Chondrocyte (in vitro differentiated cells): Measurements from ENCODE around the gene GIGYF2. TPM values are rescaled to one million over a fixed set of nuclear protein-coding genes. Genes with fewer than 3 reads are reported as not detected.

ENCODE experiments used
- DNase-seq: peaks from one replicate; pipeline ENCODE4 v3.0.0; 2021; ENCODE audit warnings: mixed read lengths, low spot score
- H3K27ac Mint-ChIP-seq: one replicate; pipeline ENCODE4 v1.8.0; 2021; ENCODE audit warnings: mild to moderate bottlenecking, moderate library complexity, mixed read lengths; ENCODE audit not compliant: unreplicated experiment
- H3K27me3 Mint-ChIP-seq: 2 replicates; pipeline ENCODE4 v1.8.0; 2021; ENCODE audit warnings: low read depth, mixed read lengths
- H3K36me3 Mint-ChIP-seq: 2 replicates; pipeline ENCODE4 v1.8.0; 2021; ENCODE audit warnings: low read depth, mixed read lengths
- H3K4me1 Mint-ChIP-seq: 2 replicates; pipeline ENCODE4 v1.8.0; 2021; ENCODE audit warnings: low read depth, mild to moderate bottlenecking, mixed read lengths
- H3K4me3 Mint-ChIP-seq: one replicate; pipeline ENCODE4 v1.8.0; 2021; ENCODE audit warnings: mild to moderate bottlenecking, moderate library complexity, mixed read lengths; ENCODE audit not compliant: unreplicated experiment
- H3K9me3 Mint-ChIP-seq: 2 replicates; pipeline ENCODE4 v1.8.0; 2021; ENCODE audit warnings: low read depth, mixed read lengths
- CTCF ChIP-seq: fragments of 200-600 bp; sonication (generic); IDR thresholded peaks from 2 replicates; pipeline ENCODE4 v1.5.0; 2021; ENCODE audit warnings: antibody characterized with exemption, mild to moderate bottlenecking, moderate library complexity
- total RNA-seq: library from RNA; stranded (reverse); gene quantifications from 3 replicates; pipeline ENCODE4 v1.2.1, GENCODE V29; 2021

Gene GIGYF2
- total RNA-seq, 1 donor from 2014 or later: 45.6 TPM

DNA sequence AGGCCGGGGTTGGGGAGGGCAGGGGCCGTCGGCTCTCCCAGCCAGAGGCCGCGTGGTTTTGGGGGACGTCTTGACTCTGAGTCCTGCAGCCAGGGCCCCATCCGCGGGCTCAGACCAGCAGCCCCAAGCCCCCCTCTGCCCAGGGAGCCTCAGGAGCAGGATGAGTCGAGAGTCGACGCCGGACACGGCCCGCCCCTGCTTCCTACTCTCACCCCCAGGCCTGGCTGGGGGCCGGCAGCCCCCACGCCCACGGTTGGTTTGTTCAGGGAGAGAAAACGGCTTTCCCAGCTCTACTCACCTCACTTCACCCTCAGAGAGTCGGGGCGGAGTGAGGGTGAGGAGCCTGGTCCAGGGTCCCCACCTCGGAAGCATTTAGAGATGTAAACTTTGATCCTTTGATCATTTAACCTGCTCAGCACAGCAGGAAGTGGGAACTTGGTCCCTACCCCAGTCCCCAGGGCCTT, 179.9 kb downstream of the GIGYF2 start:
- Mint-ChIP-seq H3K27me3 (peaks cover 6% of the 10 kb centered on the region), H3K4me1 (peaks cover 6% of the 10 kb centered on the region), H3K27ac (no peak overlapping the region), H3K36me3 (peaks cover 2% of the 10 kb centered on the region), H3K9me3 (no peaks in the 10 kb centered on the region), H3K4me3 (no peak overlapping the region)
- TF ChIP-seq CTCF: no peak
- DNase-seq: no peak

GRCh38 chr2:232877940-232878511, 180.9 kb downstream of the GIGYF2 start:
- TF ChIP-seq CTCF: no peak
- Mint-ChIP-seq H3K36me3 (peaks cover 2% of the 10 kb centered on the region), H3K27ac (no peak overlapping the region), H3K4me1 (peaks cover 6% of the 10 kb centered on the region), H3K4me3 (no peak overlapping the region), H3K27me3 (peaks cover 6% of the 10 kb centered on the region), H3K9me3 (no peaks in the 10 kb centered on the region)
- DNase-seq: no peak

- no peak for TF ChIP-seq CTCF
- Mint-ChIP-seq H3K9me3 (no peaks in the 10 kb centered on the region), H3K4me1 (peaks cover 6% of the 10 kb centered on the region), H3K27ac (no peak overlapping the region), H3K36me3 (peaks cover 2% of the 10 kb centered on the region), H3K27me3 (peaks cover 6% of the 10 kb centered on the region), H3K4me3 (no peak overlapping the region)
- DNase-seq: no peak
Observed at GRCh38 chr2:232878855-232879617, 181.9 kb downstream of the GIGYF2 start.

- peaks cover 6% of the 10 kb centered on the region for H3K27me3 Mint-ChIP-seq
- DNase-seq: no peak
- no peak for TF ChIP-seq CTCF
- H3K4me1 Mint-ChIP-seq: peaks cover 6% of the 10 kb centered on the region
- no peak overlapping the region for H3K4me3 Mint-ChIP-seq
- H3K9me3 Mint-ChIP-seq: no peaks in the 10 kb centered on the region
- H3K36me3 Mint-ChIP-seq: peaks cover 2% of the 10 kb centered on the region
- H3K27ac Mint-ChIP-seq: no peak overlapping the region
Observed at GRCh38 chr2:232879618-232880494, 182.7 kb downstream of the GIGYF2 start.

GRCh38 chr2:232880764-232881351, 183.7 kb downstream of the GIGYF2 start:
- Mint-ChIP-seq H3K4me3 (no peak overlapping the region), H3K27ac (no peak overlapping the region), H3K9me3 (no peaks in the 10 kb centered on the region), H3K36me3 (peaks cover 2% of the 10 kb centered on the region), H3K27me3 (no peaks in the 10 kb centered on the region), H3K4me1 (no peaks in the 10 kb centered on the region)
- DNase-seq: no peak
- no peak for TF ChIP-seq CTCF
